ENCODE measurements around the gene RYR2.
"Not testable (repeated sequence)": the region's sequence is repeated elsewhere in the genome, so short reads cannot be mapped to it uniquely, and the experiment has no call there.

RYR2 gene

DNA sequence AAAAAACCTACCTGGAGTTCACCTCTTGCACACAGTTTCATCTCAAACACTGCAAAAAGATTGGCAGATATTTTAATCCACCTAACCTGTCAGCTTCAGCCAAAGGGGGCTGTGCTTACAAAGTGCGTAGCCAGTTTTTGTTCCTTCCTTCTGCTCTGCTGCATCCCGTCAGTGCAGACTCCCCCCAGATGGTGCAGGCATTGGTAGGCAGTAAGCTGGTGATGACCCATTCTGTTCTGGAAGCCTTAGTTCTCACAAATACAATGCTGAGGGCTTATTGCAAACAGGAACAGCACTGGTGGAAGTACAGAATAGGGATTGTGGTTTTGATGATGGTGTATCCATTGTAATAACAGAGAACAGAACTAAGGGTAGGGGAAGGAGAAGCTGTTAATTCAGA lies 239.5 kb downstream of the RYR2 start:
- no peak for DNase-seq

DNA sequence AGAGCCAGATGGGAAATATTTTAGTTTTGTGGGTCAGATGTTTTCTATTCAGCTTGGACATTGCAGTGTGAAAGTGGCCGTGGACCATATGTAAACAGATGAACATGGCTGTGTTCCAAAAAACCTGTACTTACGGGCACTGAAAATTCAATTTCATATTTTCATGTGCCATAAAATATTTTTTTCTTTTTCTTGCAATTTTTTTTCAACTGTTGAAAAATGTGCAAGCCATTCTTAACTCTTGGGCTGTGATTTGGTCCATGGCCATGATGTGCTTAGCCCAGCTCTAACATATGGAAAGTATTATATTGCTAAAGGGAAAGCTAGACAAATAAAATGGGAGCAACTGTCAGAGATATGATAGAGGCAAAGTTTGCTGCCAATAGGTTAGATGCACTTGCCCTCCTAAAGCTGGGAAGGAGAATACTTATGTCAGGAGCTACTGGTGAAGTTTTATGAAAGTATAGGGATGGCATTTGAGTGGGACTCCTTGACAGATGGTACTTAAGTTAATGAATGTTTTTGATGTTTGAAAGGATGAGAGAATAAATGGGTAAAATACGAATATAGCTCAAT lies 240.3 kb downstream of the RYR2 start:
- no peak for DNase-seq

DNA sequence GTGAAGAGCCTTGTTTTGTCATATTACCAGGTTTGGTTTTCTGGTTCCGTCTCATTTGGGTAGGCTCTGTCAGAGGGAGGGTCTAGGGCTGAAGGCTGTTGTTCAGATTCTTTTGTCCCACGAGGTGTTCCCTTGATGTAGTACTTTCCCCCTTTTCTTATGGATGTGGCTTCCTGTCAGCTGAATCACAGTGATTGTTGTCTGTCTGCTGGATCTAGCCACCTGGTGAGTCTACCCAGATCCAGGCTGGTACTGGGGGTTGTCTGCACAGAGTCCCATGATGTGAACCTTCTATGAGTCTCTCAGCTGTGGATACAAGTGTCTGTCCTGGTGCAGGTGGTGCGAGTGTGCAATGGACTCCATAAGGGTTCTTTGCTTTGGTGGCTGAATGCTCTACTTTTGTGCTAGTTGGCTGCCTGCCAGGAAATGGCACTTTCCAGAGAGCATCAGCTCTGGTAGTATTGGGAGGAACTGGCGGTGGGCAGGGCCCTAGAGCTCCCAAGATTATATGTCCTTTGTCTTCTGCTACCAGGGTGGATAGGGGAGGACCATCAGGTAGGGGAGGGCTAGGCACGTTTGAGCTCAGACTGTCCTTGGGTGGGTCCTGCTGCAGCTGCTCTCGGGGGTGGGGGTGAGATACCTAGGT lies 246.0 kb downstream of the RYR2 start:
- DNase-seq: no peak

DNA sequence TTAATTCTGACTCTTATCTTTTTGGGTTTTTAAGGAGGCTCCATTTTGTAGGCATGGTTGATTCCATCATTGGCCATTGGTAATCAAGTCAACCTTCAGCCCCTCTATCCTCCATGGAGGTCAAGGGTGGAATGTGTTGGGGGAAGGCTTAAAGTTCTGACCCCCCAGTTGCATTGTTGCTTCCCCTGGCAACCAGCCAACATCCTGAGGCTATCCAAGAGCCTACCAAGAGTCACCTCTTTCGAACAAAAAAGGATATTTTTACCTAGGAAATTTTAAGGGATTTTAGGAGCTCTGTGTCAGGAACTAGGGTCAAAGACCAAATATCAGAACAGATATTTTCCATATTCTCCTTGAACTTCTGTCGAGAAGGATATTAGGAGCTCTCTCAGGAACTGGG lies 251.8 kb downstream of the RYR2 start:
- DNase-seq: no peak

DNA sequence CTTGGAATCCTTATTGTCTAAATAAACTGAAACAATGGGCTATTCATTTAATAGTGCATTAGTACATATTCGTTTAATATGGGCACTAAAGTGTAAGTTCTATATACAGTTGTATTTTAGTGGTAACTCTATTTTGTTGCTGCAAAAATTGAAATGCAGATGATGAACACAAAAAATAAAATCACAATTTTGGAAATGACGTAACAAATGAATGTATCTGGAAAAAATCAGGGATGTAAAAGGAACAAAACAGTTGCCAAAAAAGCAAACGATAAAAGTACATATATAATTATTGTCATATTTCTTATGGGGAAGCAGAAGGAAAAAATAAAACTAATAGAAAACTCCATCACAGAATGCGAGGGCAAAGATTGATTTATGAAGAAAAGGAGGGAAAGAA lies 254.9 kb downstream of the RYR2 start:
- DNase-seq: no peak

DNA sequence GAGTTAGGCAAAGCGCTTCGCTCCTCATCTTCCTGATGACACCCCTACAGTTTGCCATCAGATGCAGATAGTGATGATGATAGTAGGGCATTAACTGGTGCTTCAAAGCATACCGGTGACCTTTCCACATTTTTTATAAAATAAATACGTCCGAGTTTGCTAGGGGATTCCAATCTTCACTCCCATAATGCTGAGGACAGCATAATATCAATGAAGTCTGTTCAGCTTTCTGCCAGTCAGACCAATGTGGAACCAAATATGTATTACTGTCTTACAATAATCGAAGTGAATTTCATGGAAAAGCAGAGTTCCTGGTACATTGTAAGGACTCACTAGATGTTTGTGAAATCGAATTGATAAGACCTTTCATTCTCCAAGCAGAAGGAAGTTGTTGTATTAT lies 258.7 kb downstream of the RYR2 start:
- DNase-seq: no peak

DNA sequence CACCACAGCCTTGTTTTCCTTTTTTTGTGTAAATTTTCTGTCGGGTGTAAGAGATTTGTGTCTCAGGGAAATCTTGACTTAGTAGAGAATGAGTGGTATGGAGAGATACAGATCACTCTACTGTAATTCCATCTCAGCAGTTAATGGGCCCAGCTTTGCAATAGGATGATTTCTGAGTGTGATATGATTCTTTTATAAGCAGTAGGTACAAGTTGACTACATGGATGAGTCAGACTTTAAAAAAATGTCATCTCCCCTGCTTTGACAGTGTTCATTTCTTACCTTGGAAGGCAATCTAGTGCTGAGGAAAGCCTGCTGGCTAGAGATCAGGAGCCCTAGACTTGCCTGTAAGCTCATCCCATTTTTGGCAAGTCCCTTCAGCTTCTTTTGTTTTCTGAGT lies 261.9 kb downstream of the RYR2 start:
- DNase-seq: no peak

DNA sequence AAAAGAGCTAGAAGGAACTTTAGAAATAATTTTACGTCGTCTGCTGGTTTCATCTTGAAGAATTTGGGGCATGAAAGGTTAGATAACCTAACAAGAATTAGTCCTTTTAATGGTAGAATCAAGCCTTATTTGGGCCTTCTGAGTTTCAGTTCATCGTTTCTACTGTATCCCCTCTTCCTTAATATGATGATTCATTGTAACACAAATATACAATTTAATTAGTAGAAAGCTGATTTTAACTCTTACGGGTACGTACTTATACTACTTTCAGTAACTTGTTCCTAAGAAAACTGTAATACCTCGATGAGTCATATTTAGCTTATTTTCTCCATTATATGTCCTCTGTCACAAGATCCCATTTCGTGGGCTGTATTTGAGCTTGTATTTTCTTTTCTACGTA lies 264.7 kb downstream of the RYR2 start:
- no peak for DNase-seq

DNA sequence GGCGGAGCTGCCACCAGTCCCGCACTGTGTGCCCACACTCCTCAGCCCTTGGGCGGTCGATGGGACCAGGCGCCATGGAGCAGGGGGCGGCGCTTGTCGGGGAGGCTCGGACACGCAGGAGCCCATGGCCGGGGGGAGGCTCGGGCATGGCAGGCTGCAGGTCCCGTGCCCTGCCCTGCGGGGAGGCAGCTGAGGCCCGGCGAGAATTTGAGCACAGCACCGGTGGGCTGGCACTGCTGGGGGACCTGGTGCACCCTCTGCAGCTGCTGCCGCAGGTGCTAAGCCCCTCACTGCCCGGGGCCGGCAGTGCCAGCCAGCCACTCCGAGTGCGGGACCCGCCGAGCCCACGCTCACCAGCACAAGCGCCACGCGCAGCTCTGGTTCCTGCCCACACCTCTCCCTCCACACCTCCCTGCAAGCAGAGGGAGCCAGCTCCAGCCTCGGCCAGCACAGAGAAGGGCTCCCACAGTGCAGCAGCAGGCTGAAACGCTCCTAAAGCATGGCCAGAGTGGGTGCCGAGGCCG lies 267.7 kb downstream of the RYR2 start:
- DNase-seq: no peak

DNA sequence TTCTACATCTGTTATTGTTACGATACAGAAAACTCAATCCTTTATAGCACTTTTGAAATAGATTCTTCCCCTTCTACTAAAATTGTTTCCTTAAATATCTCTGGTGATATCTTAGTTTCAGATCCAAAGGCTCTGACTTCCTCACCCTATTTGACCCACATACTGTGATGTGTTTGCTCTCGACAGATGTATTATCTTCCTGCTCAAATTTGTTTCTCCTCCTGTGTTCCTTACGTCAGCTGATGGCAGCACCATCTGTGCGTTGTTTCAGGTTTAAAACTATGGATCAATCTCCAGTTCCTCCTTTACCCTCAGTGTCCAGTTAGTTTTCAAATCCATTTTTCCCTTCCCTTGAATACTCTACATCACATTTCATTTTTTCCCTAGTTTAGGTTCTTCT lies 274.4 kb downstream of the RYR2 start:
- no peak for DNase-seq

DNA sequence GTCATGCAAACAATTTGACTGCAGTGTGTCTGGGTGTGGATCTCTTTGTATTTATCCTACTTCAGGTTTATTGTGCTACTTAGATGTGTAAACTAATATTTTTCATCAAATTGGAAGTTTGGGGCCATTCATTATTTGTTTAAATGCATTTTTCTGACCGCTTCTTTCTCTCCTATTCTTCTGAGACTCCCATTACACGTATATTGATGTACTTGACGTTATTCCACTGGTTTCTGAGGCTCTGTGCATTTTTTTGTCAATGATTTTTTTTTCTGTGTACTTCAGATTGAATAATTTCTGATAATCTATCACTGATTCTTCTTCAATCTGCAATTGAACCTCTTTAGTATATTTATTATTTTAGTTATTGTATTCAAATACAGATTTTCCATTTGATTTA lies 276.8 kb downstream of the RYR2 start:
- no peak for DNase-seq

DNA sequence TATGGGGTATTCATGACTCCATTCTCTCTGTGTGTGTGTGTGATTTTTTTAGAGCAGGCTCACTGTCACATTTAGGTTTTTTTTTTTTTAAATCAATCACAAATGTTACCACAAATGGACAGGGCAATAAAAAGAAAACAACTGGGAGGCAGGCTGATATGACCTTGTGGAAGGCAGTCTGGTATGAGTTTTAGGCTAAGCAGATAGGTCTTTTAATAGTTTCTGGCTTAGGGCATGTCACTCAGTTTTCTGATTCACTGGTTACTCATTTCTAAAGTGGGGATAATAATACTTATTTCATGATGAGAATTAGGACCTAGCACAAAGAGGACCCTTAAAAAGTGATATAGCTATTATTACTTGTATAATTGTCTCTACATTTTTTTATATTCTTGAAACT lies 278.9 kb downstream of the RYR2 start:
- DNase-seq: no peak

DNA sequence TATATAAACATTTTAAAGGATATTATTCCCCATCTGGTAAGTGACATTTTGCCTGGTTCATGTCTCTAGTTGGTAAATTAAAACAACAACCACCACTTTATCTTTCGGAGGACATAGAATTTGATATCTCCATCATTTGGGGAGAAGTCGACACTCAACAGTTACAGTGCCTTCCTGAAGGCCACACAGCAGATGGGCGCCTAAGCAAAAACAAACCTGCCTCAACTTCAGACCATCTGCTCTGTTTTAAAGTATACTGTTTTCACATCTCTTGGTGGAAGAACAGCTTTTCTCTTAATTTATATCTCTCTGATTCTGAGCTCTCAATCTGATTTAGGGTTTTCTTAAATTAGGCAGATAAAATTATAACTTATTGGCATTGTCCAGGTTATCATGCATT lies 282.2 kb downstream of the RYR2 start:
- no peak for DNase-seq

DNA sequence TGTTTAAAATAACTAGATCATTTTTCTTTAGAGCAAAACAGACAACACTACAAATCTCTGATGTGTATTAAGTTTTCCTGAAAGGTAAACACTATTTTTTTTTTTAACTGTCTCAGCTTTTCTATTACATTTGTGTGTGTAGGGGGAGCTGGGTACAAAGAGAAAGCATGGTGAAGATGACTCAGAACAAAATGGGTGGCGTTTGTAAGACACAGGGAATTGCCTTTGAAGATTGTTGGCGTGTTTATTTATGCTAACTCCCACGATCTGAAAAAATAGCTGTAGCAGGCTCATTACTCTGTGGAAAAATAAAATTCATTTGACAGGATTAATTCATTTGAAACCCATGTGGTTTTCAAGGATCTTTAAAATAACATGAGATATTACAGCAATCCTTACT lies 285.1 kb downstream of the RYR2 start:
- DNase-seq: no peak

DNA sequence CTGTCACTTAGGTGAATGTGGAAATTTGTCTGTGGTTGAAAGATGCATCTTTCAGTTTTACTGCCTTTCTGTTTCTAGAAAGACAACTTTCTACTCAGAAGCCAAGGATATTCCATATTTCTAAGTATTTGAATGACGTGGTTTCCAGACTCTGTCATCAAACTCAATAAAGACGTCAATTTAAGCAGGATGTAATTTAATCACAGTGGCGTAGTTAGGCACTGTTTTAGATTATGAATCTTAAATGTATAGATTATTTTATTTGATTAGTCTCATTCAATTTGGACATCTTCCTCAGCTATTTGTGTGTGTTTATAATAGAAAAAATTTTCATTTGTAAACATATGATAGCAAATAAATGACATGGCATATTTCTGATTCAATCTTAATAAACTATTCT lies 298.9 kb downstream of the RYR2 start:
- no peak for DNase-seq

DNA sequence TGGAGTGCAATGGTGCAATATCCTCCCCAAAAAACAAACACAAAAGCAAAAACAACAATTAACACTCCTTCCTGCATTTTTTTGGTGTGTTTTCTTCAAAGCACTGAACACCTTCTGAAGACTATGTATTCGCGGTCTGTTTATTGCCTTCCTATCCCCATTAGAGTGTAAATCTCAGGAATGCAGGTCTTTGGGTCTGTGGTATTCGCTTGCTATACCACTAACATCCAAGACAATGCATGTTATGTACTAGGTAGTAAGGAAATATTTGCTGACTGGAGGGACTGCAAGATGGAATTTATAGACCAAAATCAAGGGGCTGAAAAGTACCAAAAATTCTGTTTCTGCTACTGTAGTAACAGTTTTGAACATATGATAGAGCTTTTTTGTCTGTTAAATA lies 299.4 kb downstream of the RYR2 start:
- no peak for DNase-seq

DNA sequence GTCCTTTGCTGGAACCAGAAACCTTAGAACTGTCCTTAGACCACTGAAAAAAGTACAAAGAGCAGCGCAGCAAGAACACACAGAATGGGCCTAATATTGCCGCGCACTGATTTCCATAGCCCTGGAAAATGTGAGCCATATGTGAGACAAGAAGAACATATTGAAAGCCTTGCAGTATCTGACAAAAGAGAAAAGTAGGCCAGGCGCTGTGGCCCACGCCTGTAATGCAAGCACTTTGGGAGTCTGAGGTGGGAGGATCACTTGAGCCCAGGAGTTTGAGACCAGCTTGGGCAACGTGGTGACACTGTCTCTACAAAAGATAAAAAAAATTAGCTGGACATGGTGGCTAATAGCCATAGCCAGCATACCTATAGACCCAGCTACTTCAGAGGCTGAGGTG lies 300.7 kb downstream of the RYR2 start:
- no peak for DNase-seq

DNA sequence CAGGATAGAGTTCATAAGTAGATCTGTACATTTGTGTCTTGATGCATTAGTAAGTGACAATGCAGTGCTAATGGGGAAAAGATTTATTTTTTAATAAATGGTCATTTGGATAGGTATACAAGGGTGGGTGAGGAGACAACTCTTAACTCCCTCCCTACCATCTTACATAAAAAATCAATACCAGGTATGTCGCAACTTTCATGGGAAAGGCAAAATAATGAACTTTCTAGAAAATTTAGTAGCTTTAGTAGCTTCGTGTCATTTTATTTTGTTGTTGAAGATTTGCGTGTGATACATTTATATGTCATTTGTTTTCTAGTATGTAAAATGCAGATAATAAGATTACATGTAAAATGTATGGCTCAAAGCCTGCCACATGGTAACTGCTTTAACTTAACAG lies 310.8 kb downstream of the RYR2 start:
- no peak for DNase-seq

DNA sequence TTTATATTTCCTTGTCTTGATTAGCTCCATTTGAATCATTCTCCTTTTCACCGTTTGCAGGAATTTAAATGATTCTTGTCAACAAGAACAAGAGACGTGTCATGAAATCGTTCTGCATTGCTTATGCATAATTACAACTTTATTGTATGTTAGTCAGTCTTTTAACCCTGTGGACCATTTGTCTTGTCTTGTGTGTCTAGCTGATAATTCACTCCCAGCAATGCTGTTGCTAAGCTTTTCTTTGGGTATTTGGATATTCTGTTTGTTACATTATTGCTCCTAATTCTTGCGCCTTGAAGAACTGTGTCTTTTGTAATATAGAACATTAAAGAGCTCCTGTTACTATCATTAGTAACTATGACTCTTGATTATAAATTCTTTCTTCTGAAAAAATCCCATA lies 311.9 kb downstream of the RYR2 start:
- no peak for DNase-seq

DNA sequence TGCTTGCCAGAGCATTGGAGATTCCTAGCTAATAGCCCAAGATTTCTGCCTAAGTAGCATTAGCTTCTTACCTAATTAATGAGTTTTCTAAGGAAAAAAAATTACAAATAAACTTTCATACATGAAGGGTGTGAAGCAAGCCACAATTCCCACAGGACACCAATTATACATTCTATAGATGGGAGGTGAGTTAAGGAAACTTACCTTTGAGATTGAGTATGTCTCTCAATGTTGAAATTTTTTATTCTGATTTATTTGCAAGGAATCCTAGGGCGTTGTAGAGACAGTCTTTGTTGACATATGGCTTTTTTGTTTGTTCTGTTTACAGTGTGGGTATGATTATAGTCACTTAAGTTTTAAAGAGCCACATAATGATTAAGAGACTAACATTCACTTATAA lies 313.0 kb downstream of the RYR2 start:
- no peak for DNase-seq

DNA sequence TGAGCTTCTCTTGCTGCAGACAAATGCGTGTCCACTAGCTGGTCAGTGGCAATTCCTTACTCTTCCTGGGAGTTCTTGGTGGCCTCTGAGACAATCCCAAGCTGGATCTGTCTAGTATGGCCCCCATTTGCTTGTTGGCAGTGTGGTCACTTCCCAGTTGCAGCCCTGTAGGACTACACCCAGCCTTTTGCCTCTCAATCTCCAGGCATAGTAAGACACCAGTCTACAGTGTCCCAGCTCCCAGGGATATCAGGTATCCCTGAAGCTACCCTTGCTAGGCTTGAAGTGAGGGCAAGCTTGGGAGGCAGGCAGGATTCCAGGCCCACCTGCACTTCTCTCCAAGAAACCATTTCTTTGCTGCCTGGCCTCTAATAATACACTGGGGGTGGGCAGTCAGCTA lies 316.6 kb downstream of the RYR2 start:
- no peak for DNase-seq

DNA sequence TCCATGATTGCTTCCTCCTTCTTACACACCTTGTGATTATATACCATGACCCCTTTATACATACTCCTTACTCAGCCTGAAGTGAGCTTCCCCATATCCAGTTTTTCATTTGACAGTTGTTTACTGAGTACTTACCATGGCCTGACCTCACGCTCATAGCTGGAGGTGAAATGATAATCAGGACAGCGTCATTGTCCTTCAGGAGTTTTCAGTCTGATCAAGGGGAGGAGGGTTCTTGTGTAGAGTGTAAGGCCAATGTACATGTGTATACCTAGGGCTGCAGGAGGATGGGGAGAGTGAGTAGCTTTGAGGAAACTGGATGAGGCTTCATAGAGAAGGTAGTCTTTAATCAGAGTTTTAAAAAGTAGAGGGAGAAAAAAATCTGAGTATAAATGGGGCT lies 325.8 kb downstream of the RYR2 start:
- DNase-seq: no peak

DNA sequence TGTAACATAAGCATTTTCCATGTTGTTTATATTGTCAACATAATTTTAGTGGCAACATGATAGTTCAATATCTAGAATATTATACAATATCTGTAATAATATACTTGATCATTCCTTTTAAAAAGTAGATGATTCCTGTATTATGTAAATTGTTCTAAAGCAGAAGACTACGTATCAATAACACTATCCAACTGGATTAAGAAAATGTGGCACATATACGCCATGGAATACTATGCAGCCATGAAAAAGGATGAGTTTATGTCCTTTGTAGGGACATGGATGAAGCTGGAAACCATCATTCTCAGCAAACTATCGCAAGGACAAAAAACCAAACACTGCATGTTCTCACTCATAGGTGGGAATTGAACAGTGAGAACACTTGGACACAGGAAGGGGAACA lies 329.5 kb downstream of the RYR2 start:
- not testable (repeated sequence) for DNase-seq

DNA sequence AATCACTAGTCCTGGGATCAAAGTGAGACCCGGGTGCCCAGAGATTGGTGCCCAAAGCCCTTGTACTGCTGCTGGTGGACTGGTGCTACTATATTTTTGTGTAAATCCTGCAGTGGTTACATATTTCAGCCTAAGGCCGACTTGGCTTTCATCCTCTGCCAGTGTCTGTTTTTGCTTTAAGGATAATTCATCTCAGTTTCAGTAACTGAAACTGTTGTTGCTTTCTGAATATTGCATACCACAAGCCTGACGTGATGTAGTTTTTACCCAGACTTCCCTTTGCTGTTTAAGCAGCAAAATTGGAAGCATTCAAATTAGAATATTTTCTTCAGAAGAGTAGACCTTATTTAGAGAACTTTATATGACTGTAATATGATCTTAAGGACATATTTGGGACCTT lies 341.8 kb downstream of the RYR2 start:
- no peak for DNase-seq

DNA sequence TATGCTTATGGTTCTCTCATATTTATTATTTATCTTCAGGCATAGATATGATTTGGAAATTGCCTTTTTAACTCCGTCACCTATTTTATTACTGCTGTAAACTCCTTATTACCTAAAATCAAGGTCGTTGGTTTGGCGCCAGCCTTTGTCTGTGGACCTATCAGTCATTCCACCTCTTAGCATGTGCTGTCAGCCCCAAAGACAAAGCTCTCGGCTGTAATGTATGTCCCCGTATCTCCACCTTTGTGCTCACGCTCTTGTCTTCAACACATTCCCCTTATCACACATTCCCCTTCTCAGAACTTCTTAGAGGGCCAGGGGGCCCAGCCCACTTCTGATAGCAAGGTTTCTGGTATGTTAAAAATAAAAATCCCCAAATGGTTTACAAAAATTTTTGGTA lies 342.2 kb downstream of the RYR2 start:
- no peak for DNase-seq

Data from NK-92 treated with Interleukin-12 subunit alpha and Interleukin-12 subunit beta, amount 100 ng/mL, for 24 hours (cell line).